Stimulated activated CD8-positive, alpha-beta memory T cell treated with anti-CD3 and anti-CD28 coated beads, Interleukin-7, amount 100 ng/mL, for 48 hours (primary cell): ENCODE data around the gene IFIT5.
"Not testable (repeated sequence)": the region's sequence is repeated elsewhere in the genome, so short reads cannot be mapped to it uniquely, and the experiment has no call there.

Experiments
- DNase-seq, 2 donors: peaks; one replicate each; pipeline ENCODE4 v3.0.0-alpha.2; 2020; ENCODE audit warnings: low read depth in 1 of 2; ENCODE audit errors: extremely low read depth in 1 of 2

IFIT5 gene

DNA sequence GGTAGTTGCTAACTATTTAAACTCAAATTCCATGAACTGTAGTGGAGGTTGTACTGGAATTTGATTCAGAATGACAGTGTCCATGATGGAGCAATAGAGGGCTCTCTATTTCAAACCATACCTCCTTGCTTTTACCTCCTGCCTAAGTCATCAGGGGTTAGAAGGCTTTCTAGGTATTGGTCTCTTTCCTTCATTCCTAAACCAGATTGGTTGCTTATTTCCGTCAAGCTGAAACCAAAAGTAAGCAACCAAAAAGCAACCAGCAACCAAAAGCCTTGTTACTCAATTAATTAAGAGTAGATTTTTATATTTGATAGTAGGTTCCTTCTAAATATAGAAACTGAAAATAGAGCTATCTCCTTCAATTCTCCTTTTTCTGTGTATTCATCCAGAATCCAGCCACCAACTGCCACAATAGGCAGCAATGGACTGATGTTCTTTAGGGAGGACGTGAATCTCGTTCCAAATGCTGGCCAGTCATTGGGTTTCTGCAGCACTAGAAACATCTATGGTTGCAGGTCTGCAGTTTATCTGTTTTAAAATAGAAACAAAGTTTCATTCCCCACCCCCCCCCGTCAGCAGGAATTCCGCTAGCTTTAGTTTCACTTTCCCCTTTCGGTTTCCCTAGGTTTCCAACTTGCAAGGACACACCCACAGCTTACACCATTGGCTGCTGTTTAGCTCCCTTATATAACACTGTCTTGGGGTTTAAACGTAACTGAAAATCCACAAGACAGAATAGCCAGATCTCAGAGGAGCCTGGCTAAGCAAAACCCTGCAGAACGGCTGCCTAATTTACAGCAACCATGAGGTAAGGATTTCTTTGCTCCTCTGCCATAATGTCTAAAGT, 22.2 kb upstream of the IFIT5 start, which contains the start of gene IFIT1:
Gene IFIT1, plus strand, starts transcription at position 717 of the 850 bp plus-strand sequence. Its CDS starts 90 bp downstream, at position 807.
- DNase-seq = no peak

DNA sequence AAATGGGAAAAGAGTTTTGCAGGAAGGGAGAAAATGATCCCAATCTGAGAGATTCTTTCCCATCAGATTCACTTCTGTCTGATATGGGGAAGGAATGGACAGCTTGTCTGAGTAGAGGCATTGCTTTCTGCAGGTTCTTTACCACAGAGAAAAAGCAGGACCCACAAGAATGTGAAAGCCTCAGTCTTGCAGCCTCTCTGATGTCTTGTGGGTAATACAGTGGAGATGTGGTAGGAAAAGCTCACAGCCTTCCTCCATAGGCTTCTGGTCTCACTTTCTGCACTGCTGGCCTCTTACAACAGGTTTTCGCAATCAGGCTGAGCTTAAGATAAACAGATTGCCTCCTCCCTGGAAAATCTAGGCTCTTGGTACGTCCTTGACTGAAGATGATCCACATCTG, 21.4 kb upstream of the IFIT5 start:
- no peak for DNase-seq

DNA sequence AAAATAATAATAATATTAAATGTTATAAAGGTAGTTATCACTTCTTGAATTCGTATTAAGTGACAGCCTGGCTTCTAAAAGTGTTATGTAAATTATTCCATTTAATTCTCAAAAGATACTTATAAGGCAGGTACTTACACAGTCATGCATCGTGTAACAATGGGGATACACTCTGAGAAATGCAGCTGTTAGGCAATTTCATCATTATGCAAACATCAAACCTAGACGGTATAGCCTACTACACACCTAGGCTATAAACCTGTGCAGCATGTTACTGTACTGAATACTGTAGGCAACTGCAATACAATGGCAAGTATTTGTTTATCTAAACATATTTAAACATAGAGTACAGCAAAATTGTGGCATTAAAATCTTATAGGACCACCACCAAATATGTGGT, 20.5 kb upstream of the IFIT5 start:
- DNase-seq = no peak

DNA sequence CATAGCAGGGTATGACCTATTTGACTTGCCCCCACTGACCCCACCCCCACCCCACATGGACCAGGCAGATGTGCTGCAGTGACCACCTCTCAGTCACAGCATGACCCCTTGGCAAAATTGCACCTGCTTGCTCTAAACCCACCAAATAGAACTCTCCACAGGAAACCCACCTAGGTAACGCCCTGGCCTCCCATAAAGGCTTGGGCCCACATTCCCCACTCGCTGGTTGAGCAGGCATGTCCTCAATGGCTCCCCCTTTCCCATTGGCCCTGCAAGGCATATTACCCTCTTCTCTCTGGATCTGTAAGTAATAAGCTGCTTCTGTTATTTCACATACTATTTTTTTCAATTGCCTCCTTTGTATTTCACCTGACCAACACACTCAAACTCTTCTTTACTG, 19.2 kb upstream of the IFIT5 start:
- DNase-seq = no peak

DNA sequence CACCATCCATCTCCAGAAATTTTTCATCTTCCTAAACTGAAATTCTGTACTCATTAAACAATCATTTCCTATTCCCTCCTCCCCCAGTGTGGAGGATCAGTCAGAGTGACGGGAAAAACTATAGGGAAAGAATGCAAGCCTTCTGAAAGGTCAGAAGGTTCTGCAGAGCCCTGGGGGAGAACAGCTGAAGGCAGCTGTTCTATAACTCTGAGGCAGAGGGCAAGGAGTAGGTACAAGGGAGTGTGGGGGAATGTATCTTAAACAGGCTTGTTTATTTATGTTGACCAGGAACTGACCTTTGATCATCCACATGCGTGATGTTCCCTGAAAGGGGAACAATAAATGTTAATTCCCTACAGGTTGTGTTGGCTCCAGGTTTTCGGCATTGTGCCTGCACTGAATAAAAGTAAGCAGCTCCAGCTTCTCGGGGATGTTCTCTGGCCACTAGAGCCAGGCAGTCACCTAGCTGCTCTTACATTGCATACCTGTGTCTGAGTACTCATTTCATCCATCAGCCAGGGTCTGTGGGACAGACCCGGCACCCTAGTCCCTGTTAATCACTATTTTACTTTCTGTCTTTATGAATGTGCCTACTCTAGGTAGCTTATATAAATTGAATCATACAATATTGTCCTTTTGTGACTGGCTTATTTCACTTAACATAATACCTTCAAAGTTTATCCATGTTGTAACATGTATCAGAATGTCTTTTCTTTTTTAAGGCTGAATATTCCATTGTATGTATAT, 16.2 kb upstream of the IFIT5 start:
- no peak for DNase-seq

DNA sequence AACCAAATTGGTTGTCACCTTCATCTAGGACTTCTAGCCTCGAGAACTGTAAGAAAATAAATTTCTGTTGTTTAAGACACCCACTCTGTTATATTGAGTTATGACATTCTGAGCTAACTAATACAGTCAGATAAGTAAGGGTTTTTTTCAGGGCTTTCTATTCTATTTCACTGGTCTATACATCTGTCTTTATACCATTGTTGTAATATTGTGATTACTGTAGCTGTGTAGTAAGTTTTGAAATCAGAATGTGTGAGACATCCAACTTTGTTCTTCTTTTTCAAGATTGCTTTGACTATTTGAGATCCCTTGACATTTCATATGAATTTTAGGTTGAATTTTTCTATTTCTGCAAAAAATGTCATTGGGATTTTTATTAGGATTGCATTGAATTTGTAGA, 14.4 kb upstream of the IFIT5 start:
- no peak for DNase-seq

DNA sequence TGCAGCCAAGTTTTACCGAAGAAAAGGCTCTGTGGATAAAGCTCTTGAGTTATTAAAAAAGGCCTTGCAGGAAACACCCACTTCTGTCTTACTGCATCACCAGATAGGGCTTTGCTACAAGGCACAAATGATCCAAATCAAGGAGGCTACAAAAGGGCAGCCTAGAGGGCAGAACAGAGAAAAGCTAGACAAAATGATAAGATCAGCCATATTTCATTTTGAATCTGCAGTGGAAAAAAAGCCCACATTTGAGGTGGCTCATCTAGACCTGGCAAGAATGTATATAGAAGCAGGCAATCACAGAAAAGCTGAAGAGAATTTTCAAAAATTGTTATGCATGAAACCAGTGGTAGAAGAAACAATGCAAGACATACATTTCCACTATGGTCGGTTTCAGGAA, 11.3 kb upstream of the IFIT5 start:
- no peak for DNase-seq

DNA sequence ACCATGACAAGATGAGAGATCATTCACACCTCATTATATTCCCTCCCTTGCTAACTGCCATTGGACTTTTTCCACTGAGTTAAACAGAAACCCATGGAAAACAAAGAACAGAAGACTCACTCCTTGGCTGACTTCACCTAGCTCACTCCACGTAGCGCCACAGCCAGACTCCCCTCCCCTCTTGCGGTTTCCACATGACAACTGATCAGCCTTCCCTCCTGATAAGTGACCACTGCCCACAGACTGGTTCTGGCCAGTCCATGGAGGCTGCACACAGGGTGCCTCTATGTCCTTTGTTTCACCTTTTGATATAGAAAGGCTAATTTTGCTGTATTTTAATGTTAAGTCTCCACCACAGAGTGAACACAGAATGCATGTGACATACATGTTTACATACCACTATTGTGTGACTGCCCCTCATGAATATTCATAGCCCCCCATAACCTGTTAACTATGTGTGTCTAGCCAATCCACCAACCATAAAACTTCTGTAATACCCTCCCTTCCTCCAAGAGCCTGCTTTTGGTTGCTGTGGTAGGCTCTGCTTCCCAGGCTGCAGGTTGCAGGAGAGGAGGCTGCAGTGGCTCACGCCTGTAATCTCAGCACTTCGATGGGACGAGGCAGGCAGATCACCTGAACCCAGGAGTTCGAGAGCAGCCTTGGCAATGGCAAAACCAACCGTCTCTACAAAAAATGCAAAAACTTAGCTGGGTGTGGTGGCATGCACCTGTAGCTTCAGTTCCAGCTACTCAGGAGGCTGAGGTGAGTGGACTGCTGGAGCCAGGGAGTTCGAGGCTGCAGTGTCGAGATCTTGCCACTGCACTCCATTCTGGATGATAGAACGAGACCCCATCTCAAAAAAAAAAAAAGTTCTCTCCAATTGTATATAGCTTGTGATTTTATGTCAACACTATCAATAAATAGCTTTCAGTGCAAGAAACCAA, 10.0 kb upstream of the IFIT5 start:
- no peak for DNase-seq

DNA sequence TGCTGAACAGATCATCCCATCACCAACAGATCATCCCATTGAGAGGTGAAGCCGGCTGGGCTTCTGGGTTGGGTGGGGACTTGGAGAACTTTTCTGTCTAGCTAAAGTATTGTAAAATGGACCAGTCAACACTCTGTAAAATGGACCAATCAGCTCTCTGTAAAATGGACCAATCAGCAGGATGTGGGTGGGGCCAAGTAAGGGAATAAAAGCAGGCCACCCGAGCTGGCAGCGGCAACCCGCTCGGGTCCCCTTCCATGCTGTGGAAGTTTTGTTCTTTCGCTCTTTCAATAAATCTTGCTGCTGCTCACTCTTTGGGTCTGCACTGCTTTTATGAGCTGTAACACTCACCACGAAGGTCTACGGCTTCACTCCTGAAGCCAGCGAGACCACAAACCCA, 8.2 kb upstream of the IFIT5 start:
- not testable (repeated sequence) for DNase-seq

DNA sequence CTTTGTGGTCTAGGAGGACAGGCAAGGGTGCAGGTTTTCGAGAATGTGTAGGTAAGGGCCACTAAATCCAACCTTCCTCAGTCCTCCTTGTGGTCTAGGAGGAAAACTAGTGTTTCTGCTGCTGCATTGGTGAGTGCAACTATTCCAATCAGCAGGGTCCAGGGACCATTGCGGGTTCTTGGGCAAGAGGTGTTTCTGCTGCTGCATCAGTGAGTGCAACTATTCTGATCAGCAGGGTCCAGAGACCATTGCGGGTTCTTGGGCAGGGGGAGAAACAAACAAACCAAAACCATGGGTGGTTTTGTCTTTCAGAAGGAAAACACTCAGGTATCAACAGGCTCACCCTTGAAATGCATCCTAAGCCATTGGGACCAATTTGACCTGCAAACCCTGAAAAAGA, 6.6 kb upstream of the IFIT5 start:
- not testable (repeated sequence) for DNase-seq

DNA sequence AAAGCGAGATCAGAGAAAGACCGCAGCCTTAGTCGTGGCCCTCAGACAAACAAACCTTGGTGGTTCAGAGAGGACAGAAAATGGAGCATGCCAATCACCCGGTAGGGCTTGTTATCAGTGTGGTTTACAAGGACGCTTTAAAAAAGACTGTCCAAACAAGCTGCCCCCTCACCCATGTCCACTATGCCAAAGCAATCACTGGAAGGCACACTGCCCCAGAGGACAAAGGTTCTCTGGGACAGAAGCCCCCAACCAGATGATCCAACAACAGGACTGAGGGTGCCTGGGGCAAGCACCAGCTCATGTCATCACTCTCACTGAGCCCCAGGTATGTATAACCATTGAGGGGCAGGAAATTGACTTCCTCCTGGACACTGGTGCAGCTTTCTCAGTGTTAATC, 5.1 kb upstream of the IFIT5 start:
- not testable (repeated sequence) for DNase-seq

DNA sequence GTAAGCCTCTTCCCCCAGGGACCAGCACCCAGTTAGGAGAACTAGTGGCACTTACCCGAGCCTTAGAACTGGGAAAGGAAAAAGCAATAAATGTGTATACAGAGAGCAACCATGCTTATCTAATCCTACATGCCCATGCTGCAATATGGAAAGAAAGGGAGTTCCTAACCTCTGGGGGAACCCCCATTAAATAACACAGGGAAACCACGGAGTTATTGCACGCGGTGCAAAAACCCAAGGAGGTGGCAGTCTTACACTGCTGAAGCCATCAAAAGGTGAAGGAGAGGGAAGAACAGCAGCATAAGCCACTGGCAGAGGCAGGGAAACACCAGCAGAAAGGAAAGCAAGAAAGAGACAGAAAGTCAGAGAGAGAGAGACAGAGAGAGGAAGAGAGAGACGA, 3.8 kb upstream of the IFIT5 start:
- not testable (repeated sequence) for DNase-seq

DNA sequence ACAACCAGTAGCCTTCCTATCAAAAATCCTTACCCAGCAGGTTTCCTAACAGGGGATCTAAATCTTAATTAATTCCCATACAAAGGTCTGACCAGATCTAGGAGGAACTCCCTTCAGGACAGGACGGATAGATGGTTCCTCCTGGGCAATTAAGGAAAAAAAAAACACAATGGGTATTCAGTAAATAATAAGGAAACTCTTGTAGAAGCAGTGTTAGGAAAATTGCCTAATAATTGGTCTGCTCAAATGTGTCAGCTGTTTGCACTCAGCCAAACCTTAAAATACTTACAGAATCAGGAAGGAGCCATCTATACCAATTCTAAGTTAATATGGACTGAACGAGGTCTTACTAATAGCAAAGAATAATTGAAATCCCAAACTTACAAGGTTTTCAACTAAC, 3.2 kb upstream of the IFIT5 start:
- not testable (repeated sequence) for DNase-seq

DNA sequence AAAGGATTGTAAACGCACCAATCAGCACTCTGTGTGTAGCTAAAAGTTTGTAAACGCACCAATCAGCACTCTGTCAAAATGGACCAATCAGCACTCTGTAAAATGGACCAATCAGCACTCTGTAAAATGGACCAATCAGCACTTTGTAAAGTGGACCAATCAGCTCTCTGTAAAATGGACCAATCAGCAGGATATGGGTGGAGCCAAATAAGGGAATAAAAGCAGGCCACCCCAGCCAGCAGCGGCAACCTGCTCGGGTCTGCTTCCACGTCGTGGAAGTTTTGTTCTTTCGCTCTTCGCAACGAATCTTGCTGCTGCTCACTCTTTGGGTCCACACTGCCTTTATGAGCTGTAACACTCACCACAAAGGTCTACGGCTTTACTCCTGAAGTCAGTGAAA, 2.1 kb upstream of the IFIT5 start:
- DNase-seq = not testable (repeated sequence)

DNA sequence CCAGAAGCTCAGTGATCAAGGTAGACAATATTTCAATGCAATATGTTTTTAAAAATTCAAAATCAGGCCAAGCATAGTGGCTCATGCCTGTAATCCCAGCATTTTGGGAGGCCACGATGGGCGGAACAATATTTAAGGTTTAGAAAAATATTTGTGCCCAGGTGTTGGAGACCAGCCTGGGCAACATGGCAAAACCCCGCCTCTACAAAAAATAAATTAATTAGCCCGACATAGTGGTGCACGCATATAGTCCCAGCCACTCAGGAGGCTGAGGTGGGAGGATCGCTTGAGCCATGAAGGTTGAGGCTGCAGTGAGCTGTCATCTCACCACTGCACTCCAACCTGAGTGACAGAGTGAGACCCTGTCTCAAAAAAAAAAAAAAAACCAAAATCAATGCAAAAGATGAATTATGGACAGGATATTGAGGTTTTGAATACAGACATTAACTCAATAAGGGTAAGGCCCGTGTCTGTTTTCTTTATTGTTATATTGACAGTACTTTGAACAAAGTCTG, 913 bp upstream of the IFIT5 start:
- DNase-seq = no peak

DNA sequence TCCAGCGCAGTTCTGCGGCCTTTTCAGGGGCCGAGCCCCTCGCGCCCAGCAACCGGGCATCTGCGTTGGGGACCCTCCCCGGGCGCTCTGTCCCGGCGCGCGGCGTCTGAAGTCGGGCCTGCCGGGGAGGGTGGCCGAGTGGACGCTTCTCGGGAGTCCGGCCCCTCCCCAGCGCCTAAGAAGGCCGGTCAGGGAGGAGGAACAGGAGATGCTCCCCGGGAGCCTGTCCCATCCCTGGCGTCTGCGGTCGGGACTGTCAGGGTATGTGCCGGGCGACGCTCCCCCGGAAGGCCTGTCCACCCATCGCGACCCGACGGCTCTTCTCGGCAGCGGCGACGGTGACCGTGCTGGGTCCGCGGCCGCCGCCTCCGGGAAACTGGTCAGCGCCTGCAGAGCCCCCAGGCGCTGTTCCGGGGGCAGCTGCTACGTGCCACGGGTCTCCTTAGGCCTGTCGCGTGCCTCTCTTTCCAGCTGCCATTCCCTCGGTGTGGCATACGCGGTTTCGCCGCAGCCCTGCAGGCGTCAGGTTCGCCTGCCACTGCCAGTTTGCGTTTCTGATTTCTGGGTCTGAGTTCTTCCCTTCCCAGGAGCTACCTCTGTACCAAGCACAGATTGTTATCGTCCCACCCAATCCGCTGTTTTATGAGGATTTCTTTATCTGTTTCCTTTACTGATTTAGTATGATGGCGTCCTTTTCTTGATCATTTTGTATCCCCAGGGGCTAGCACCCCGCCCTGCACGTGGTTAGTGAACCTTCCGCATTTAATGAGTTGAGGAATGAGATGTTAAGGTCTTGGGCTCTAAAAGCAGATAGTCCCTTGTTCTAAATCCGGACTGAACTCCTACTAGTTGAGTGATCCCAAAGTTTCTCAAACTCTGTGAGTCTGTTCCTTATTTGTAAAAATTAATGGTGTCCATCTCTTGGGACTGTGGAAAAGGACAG, 782 bp downstream of the IFIT5 start:
- DNase-seq = no peak

DNA sequence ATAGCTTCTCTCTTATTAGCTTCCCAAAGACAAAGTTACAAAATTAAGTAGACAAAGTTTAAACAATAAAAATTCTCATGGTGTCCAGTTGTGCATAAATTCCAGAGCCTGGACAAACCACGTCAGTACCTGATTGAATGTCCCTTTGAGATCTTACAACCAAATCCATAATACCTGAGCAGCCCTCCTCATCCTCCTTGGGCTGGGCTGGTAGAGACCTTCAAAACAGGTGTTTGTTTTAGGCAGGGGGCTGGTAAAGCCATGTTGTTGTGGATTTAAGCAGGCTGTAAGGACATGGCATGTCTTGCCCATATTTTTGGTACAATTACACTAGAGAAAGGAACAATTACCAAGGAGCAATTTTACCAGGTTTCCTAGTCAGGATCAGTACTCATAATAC, 2.1 kb downstream of the IFIT5 start:
- no peak for DNase-seq

DNA sequence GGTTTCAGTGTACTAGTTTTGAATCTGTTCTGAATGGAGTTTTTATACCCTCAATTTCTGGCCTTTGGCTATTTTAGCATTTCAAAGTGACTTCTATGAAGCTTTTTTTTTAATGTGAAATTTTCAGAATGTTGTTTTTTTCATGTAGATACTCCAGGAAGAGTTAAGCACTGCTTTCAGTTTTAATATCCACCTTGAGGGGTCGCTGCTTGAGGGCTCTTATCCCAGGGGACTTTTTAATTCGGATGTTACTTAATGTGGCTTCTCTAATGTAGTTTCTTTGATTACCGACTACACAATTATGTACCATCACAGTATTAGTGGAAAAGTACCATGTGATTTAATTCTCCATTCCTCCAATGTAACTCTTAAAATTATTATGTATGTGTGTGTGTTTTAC, 5.2 kb downstream of the IFIT5 start:
- no peak for DNase-seq

DNA sequence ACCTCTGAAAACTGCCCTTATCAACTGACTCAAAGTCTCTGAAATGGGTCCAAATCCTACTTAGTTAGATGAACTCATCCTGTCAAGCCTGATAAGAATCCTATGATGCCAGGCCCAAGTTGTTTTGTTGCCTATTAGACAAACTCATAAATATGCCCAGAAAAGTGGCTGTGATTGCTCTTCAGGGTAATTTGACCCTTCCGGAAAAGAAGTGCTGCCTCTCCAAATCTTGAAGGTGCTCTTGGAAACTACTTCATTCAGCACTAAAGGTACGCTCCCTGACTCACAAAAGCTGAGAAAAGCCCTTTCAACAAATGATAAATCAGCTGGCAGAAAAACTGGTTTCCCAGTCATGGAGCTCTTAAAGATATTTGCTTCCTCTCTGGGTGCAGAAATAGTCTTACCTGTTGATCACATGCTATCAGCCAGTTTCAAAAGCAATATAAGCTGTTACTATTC, 6.7 kb downstream of the IFIT5 start:
- no peak for DNase-seq

DNA sequence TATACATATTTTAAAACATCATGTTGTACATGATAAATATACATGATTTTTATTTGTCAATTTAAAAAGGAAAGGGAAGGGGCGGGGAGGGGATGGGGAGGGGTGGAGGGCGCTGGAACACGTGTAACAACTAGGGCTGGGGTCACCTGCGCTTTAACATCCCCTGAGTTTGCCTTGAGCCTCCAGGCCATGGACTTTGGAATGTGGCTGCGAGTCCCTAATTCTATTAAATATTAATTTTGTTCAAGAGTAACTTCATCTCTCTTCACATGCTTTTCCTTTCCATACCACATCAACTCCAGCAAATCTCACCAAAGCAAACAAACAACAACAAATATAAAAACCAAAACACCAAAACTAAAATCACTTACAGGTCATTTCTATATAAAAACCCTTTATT, 10.6 kb downstream of the IFIT5 start:
- no peak for DNase-seq
